Fibroblast of mammary gland (primary cell): ENCODE results near the gene DTNB.

Experiments
- DNase-seq: peaks from one replicate; pipeline ENCODE4 v3.0.0-alpha.2; 2010; ENCODE audit warnings: low read depth
- H3K4me3 ChIP-seq: 2 replicates; pipeline ENCODE4 v1.5.1; 2011; ENCODE audit warnings: low read depth, mild to moderate bottlenecking, low read length, moderate library complexity; ENCODE audit not compliant: control insufficient read depth
- CTCF ChIP-seq: conservative IDR thresholded peaks from 2 replicates; pipeline ENCODE4 v1.5.1; 2011; ENCODE audit warnings: low read depth, low read length, inconsistent platforms; ENCODE audit not compliant: control insufficient read depth, insufficient read depth

The DTNB gene

GRCh38 chr2:25358836-25359235 lies 314.5 kb downstream of the DTNB start:
- H3K4me3 ChIP-seq = no peak overlapping the region
- DNase-seq = no peak
- TF ChIP-seq CTCF = no peak

DNA sequence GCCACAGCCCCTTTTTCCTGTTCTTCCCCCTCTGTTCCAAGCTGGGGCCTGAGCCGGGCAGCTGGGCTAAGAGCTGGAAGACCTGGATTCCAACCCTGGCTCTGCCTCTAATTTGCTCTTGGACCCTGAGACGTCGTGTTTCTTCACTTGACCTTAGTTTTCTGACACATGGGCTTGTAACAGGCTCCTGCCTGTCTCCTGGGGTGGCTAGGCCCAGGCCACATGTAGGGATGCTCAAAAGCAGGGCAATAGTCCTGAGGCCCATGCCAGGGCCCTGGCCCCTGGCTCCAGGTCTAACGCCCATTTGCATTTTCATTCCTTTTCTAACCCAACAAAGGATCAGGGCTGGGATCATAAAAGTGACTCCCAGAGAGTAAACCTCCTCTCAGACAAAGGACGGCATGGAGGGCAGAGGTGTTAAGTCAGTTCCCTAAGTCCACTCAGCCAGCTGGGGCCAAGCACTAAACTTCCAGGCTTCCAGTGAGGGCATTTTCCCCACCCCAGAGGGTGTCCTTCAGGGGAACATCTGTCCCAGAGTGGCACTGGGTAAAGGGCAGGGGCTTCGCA lies 315.0 kb downstream of the DTNB start:
- no peak for TF ChIP-seq CTCF
- no peak for DNase-seq
- H3K4me3 ChIP-seq = no peak overlapping the region

DNA sequence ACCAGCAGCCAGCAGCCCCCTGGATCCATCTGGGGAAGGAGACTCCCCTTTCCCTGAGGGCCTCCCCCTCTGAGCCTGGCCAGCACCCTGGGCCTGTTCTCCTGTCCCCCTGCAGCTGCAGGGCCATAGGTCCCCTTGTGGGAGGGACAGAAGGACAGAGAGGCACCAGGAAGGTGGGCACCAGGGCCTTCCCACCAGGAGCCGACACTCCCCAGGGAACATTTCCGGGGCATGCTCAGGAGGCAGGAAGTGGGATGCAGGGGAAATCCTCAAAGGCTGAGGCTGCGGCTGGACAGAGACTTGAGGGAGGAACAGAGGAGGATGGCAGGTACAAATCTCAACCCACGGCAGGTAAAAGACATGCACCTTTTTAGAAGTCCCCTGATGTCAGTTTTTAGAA lies 317.3 kb downstream of the DTNB start:
- no peak for DNase-seq
- TF ChIP-seq CTCF = no peak
- H3K4me3 ChIP-seq = no peak overlapping the region

DNA sequence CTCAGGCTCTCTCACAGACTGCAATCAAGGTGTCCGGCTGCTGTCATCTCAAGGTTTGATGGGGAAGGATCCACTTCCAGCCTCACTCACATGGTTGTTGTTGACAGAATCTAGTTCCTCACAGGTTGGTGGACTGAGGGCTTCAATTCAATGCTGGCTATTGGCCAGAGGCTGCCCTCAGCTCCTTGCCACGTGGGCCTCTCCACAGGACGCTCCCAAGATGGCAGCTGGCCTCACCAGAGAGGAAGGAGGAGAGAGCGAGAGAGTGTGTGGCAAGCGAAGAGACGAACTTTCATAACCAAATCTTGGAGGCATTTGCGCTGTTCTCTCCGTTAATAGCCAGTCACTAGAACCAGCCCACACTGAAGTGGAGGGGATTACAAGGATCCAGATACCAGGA lies 318.1 kb downstream of the DTNB start:
- TF ChIP-seq CTCF = no peak
- DNase-seq = no peak

DNA sequence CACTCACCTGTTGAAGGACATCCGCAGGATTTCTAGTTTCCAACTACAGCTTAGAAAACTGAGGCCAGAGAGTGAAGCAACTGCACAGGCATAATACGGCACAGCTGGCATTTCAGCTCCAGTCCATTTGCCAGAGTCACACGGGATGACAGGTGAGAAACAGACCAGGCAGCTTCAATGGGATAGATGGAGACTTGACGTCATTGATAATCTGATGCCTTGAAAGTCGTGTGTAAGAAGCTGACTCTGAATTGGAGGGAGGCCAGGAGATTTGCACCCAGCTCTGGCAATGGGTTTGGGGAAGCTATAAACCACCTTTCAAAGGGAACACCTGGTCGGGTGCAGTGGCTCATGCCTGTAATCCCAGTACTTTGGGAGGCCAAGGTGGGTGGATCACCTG lies 319.3 kb downstream of the DTNB start:
- H3K4me3 ChIP-seq = no peak overlapping the region
- DNase-seq = no peak
- TF ChIP-seq CTCF = no peak

More for the DNA sequence above, 318.1 kb downstream of the DTNB start:
- H3K4me3 ChIP-seq = no peak overlapping the region

GRCh38 chr2:25349397-25349796 lies 324.0 kb downstream of the DTNB start:
- peak; percentile 78 for DNase-seq
- H3K4me3 ChIP-seq = no peak overlapping the region
- TF ChIP-seq CTCF = no peak

DNA sequence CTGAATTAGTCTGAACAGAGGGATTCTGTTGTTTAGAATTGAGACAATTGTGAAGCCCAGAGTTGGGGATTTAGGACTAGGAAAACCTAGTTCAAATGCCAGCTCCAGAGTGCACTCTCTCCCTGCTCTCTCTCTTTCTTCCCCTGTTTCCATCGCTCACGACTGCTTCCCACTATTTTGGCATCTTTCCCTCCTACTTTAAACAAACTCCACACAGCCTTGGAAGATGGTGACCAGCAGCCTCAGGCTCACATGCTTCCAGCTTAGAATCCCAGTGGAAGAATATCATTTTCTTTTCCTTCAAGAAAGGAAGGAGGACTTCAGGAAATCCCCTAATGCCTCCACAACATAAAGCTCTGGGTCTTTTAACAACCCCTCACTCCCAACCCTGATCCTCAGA lies 325.5 kb downstream of the DTNB start:
- DNase-seq = no peak
- H3K4me3 ChIP-seq = no peak overlapping the region
- no peak for TF ChIP-seq CTCF
